HuH-7 (cell line): ENCODE data around the gene PPP6R1.

Source experiments
- DNase-seq: peaks from one replicate; pipeline ENCODE4 v3.0.0; 2011; ENCODE audit warnings: low spot score

The PPP6R1 gene

GRCh38 chr19:55244004-55244680 is 14.7 kb downstream of the PPP6R1 start:
- no peak for DNase-seq

GRCh38 chr19:55242517-55242916 is 16.3 kb downstream of the PPP6R1 start:
- DNase-seq, result no peak

- DNase-seq, result no peak
These were observed 16.8 kb downstream of the PPP6R1 start for GRCh38 chr19:55241935-55242464.

GRCh38 chr19:55241143-55241934 is 17.5 kb downstream of the PPP6R1 start:
- no peak for DNase-seq

- DNase-seq, result no peak
These were observed 18.1 kb downstream of the PPP6R1 start for GRCh38 chr19:55240713-55241020.

GRCh38 chr19:55239004-55239403 is 19.8 kb downstream of the PPP6R1 start:
- no peak for DNase-seq

GRCh38 chr19:55238030-55238429 is 20.8 kb downstream of the PPP6R1 start:
- DNase-seq, result no peak

- DNase-seq, result no peak
These were observed 25.8 kb downstream of the PPP6R1 start for GRCh38 chr19:55232986-55233385.

GRCh38 chr19:55232286-55232602 is 26.6 kb downstream of the PPP6R1 start:
- no peak for DNase-seq

GRCh38 chr19:55231391-55232285 is 27.2 kb downstream of the PPP6R1 start:
- DNase-seq, result no peak

GRCh38 chr19:55230780-55231179 is 28.0 kb downstream of the PPP6R1 start:
- DNase-seq, result no peak

- no peak for DNase-seq
These were observed 28.5 kb downstream of the PPP6R1 start for GRCh38 chr19:55230329-55230728.

- no peak for DNase-seq
These were observed 29.0 kb downstream of the PPP6R1 start for GRCh38 chr19:55229789-55230182.

- no peak for DNase-seq
These were observed 29.6 kb downstream of the PPP6R1 start for GRCh38 chr19:55229145-55229788.

GRCh38 chr19:55228403-55229031 is 30.3 kb downstream of the PPP6R1 start, which contains the start of gene TMEM86B:
Gene TMEM86B (minus strand): TSS chr19:55228763. CDS start chr19:55228741, 22 bp downstream.
- DNase-seq, result peak; percentile 98

- no peak for DNase-seq
These were observed 30.8 kb downstream of the PPP6R1 start for GRCh38 chr19:55228015-55228391.

GRCh38 chr19:55227241-55228014 is 31.4 kb downstream of the PPP6R1 start:
- no peak for DNase-seq

GRCh38 chr19:55226788-55227187 is 32.0 kb downstream of the PPP6R1 start:
- DNase-seq, result no peak

- DNase-seq, result no peak
These were observed 32.5 kb downstream of the PPP6R1 start for GRCh38 chr19:55226273-55226672.

- DNase-seq, result no peak
These were observed 33.3 kb downstream of the PPP6R1 start for GRCh38 chr19:55225415-55225958.
